Lower leg skin (tissue), 3 donors: ENCODE measurements around the gene ARHGAP9.

Source experiments
- CTCF ChIP-seq, 3 donors: fragments of 450-650 bp; IDR thresholded peaks; one replicate each; pipeline ENCODE4 v1.5.1; 2016; ENCODE audit warnings: antibody characterized with exemption in 3 of 3, mild to moderate bottlenecking in 3 of 3, moderate library complexity in 2 of 3
- POLR2A ChIP-seq, 2 donors: fragments of 450-650 bp; IDR thresholded peaks; one replicate each; pipeline ENCODE4 v1.6.1; 2016 to 2017; ENCODE audit warnings: antibody characterized with exemption in 2 of 2, mild to moderate bottlenecking in 1 of 2, moderate library complexity in 1 of 2

- no peak for TF ChIP-seq CTCF (IDR thresholded peaks at IDR 0.05)
- TF ChIP-seq POLR2A (IDR thresholded peaks at IDR 0.05): peak in 1 of 2 donors; percentile 99
These were observed 40.6 kb upstream of the ARHGAP9 start, which contains the start of gene DDIT3 for GRCh38 chr12:57520053-57520818.
